Spleen (tissue), 11 donors: ENCODE results near the gene HOXD10. TPM values are rescaled to one million over a fixed set of nuclear protein-coding genes. Genes with fewer than 3 reads are reported as not detected.

ENCODE experiments used
- DNase-seq: peaks from one replicate; pipeline ENCODE4 v3.0.0-alpha.2; 2020
- H3K27ac ChIP-seq, 8 donors: fragments of 200-600 bp; sonication (generic) in 7 of 8; 1 replicate in 4 of 8; 2 replicates in 4 of 8; pipeline versions ENCODE4 v1.5.0 to v1.8.0; 2016 to 2021; ENCODE audit warnings: inconsistent platforms in 4 of 8, mild to moderate bottlenecking in 4 of 8, moderate library complexity in 1 of 8
- H3K27me3 ChIP-seq, 7 donors: fragments of 200-600 bp; sonication (generic) in 6 of 7; replicated peaks in 1 of 7; 1 replicate in 4 of 7; 2 replicates in 3 of 7; pipeline versions ENCODE4 v1.5.0 to v1.8.0; 2016 to 2021; ENCODE audit warnings: inconsistent platforms in 3 of 7, mild to moderate bottlenecking in 1 of 7
- H3K36me3 ChIP-seq, 6 donors: fragments of 200-600 bp; sonication (generic) in 5 of 6; 1 replicate in 4 of 6; 2 replicates in 2 of 6; pipeline versions ENCODE4 v1.5.0 to v1.8.0; 2016 to 2021; ENCODE audit warnings: inconsistent platforms in 2 of 6
- H3K4me1 ChIP-seq, 6 donors: fragments of 200-600 bp; sonication (generic) in 5 of 6; 1 replicate in 3 of 6; 2 replicates in 3 of 6; pipeline versions ENCODE4 v1.5.0 to v1.8.0; 2016 to 2021; ENCODE audit warnings: inconsistent platforms in 3 of 6
- H3K4me3 ChIP-seq, 8 donors: fragments of 200-600 bp; sonication (generic) in 7 of 8; 1 replicate in 4 of 8; 2 replicates in 4 of 8; pipeline versions ENCODE4 v1.5.0 to v1.8.0; 2016 to 2021; ENCODE audit warnings: inconsistent platforms in 4 of 8, mild to moderate bottlenecking in 4 of 8, moderate library complexity in 2 of 8
- H3K9me3 ChIP-seq, 8 donors: fragments of 200-600 bp; sonication (generic) in 7 of 8; 1 replicate in 4 of 8; 2 replicates in 4 of 8; pipeline versions ENCODE4 v1.5.0 to v1.8.0; 2016 to 2021; ENCODE audit warnings: inconsistent platforms in 4 of 8
- POLR2A ChIP-seq, 3 donors: fragments of 450-650 bp; IDR thresholded peaks; one replicate each; pipeline ENCODE4 v1.5.1; 2017; ENCODE audit warnings: antibody characterized with exemption in 3 of 3, mild to moderate bottlenecking in 1 of 3
- POLR2AphosphoS5 ChIP-seq, 3 donors: sonication (generic); formaldehyde crosslinking; IDR thresholded peaks; one replicate each; pipeline ENCODE4 v1.5.1; 2017; ENCODE audit warnings: antibody characterized with exemption in 3 of 3
- WGBS, 5 donors: extraction: QIAGEN DNeasy Blood & Tissue Kit in 3 of 5; methylation state at CpG; one replicate each; pipeline versions ENCODE4 v1.1.5 to v1.1.7; 2013 to 2018; 5-methylcytosine and 5-hydroxymethylcytosine counted together
- intact Hi-C: fragments of 100-400 bp; cut with DNase I; formaldehyde crosslinking; loops from one replicate; pipeline ENCODE4 v1.15.0; 2023; ENCODE audit warnings: low total_unique reads
- polyA plus RNA-seq, 3 donors: library from polyadenylated mRNA; stranded (reverse); fragments of 200-250 nt; gene quantifications; one replicate each; pipeline ENCODE4 v1.2.1, GENCODE V29; 2013
- total RNA-seq, 7 donors: library from RNA; depleted of rRNA in 3 of 7; stranded (reverse); fragments of >200 nt in 3 of 7; fragmentation: NEBNext Ultra II Directional in 4 of 7; extraction: Animal tissue kit (Norgen Biotek cat#: 25700) in 4 of 7; gene quantifications; one replicate each; pipeline versions ENCODE4 v1.1.0 to v1.2.1, GENCODE V29; 2016 to 2021
- TF ChIP-seq, protein P1 (sequence below), 11 experiments: fragments of 200-600 bp in 7 of 11; fragments of 450-650 bp in 4 of 11; sonication (generic) in 4 of 11; IDR thresholded peaks in 8 of 11; conservative IDR thresholded peaks in 3 of 11; 1 replicate in 7 of 11; 2 replicates in 4 of 11; pipeline versions ENCODE4 v1.4.0 to v1.8.0; 2016 to 2021; ENCODE audit warnings: antibody characterized with exemption in 11 of 11, inconsistent platforms in 4 of 11, mild to moderate bottlenecking in 1 of 11
- donor health status: healthy with polysubstance abuse.
- donor health status: DM: no; HTN: no; CAD: no; lungs with moderate emphysema.
- donor health status: DM: no; HTN: no; CAD: no.
- donor health status: Bipolar disorder and iron deficiency.
- donor health status: healthy.
- donor health status: DM: no; HTN: no; CAD: no.
- donor health status: DM: yes; HTN: yes; CAD: no.

HOXD10 gene
- total and polyA plus RNA-seq, 10 donors = 0.06 TPM; not detected in 9

DNA sequence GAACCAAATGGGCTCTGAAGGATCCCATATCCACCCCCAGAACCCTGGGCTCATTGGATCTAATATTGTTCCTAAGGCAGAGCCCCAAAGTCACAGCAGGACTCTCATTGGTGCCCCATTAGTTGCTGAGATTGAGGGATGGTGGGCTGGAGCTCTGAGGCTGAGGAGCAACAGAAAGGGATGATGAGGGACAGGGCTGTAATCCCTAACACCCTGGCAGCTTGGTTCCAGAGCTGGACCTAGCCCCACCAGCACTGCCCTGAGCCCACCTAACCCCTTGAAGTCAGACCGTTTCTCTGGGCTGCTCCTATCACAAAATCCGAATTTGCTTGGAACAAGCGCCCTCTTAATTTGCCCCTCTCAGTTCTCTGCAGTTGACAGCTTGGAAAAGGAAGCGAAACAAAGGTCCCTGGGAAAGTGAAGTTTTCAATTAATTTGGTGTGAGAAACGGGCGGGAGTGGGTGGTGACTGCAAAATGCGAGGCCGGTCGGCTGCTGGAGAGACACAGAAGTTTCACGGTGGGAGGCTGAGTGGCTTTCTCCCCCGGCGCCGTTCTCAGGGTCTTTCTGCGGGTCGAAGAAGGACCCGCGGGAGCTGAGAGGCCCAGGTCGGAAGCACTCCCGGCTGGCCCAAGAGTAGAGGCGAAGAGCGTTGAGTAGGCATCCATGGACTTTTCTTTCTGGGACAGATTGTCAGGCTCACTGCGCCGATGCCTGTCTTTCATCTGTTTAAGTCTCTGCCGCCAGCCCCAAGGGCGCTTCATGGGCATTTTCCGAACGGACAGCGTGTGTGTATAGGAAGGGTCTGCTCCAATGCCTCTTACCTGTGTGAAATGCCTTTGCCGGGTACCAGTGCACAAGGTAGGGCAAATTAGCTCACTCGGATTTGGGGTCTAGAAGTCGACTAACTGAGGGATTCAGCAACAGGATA, 25.0 kb upstream of the HOXD10 start:
- Histone ChIP-seq H3K9me3 (no peaks in the 10 kb centered on the region), H3K27me3 (peaks cover 27 to 100% (median 100%) of the 10 kb centered on the region in 7 donors), H3K4me1 (peaks cover 13 to 43% (median 32%) of the 10 kb centered on the region in 6 donors), H3K36me3 (no peaks in the 10 kb centered on the region), H3K4me3 (peak overlapping the region in 1 of 8 donors; percentile 33), H3K27ac (no peak overlapping the region)
- 6 to 12% (median 7%) methylated on average over 31 of the region's 31 CpGs for WGBS, 5 donors
- no peak for DNase-seq
- intact Hi-C loops = no loop called here
- TF ChIP-seq POLR2AphosphoS5 (IDR thresholded peaks at IDR 0.05) (no peak), POLR2A (IDR thresholded peaks at IDR 0.05) (no peak)
- TF ChIP-seq, protein P1, sequence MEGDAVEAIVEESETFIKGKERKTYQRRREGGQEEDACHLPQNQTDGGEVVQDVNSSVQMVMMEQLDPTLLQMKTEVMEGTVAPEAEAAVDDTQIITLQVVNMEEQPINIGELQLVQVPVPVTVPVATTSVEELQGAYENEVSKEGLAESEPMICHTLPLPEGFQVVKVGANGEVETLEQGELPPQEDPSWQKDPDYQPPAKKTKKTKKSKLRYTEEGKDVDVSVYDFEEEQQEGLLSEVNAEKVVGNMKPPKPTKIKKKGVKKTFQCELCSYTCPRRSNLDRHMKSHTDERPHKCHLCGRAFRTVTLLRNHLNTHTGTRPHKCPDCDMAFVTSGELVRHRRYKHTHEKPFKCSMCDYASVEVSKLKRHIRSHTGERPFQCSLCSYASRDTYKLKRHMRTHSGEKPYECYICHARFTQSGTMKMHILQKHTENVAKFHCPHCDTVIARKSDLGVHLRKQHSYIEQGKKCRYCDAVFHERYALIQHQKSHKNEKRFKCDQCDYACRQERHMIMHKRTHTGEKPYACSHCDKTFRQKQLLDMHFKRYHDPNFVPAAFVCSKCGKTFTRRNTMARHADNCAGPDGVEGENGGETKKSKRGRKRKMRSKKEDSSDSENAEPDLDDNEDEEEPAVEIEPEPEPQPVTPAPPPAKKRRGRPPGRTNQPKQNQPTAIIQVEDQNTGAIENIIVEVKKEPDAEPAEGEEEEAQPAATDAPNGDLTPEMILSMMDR (IDR thresholded peaks at IDR 0.05 in 8 of 11, conservative IDR thresholded peaks at IDR 0.05 in 3 of 11) = no peak

DNA sequence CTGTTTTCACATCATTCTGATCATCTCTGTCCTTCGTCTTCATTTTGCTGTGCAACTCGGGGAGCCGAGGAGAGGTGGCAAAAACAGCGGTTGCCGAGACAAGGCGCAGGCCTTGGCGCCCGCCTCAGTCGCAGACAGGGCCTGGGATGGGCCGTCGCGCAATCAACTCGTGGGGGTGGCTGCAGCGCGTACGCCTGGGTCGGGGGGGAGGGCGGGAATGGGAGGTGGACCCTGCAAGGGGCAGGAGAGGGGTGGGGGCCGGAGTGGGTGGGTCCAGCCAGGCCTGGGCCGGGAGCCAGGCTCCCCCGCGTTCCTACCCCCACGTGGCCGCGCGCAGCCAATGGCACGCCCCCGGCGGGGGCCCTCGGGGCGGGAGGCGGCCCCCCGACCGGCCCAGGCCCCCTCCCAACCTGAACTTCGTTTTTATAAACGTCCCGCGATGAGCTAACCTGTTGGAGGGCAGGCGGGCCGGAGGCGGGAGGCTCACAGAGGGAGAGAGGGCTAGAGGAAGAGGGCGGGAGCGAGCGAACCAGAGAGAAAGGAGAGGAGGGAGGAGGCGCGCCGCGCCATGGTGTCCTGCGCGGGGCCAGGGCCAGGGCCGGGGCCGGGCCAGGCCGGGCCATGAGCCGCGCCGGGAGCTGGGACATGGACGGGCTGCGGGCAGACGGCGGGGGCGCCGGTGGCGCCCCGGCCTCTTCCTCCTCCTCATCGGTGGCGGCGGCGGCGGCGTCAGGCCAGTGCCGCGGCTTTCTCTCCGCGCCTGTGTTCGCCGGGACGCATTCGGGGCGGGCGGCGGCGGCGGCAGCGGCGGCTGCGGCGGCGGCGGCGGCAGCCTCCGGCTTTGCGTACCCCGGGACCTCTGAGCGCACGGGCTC, 24.1 kb upstream of the HOXD10 start, which contains the start of gene HOXD13:
TSS of gene HOXD13 (plus strand) at position 452 of the 875 bp plus-strand sequence. CDS start at position 622, 170 bp downstream.
- no peak for TF ChIP-seq POLR2A (IDR thresholded peaks at IDR 0.05)
- TF ChIP-seq, protein P1 (IDR thresholded peaks at IDR 0.05 in 8 of 11, conservative IDR thresholded peaks at IDR 0.05 in 3 of 11) = no peak
- TF ChIP-seq POLR2AphosphoS5 (IDR thresholded peaks at IDR 0.05) = no peak
- Histone ChIP-seq H3K9me3 (no peaks in the 10 kb centered on the region), H3K27me3 (peaks cover 27 to 100% (median 100%) of the 10 kb centered on the region in 7 donors), H3K36me3 (no peaks in the 10 kb centered on the region), H3K4me3 (peak within 1 kb of the TSS in 7 of 8 donors; percentile 2 to 60 (median 29)), H3K4me1 (peaks cover 18 to 52% (median 41%) of the 10 kb centered on the region in 6 donors), H3K27ac (no peak within 1 kb of the TSS)
- 3 to 9% (median 4%) methylated on average over 21 to 95 of the region's 95 CpGs for WGBS, 5 donors
- intact Hi-C loops = no loop called here
- no peak for DNase-seq

DNA sequence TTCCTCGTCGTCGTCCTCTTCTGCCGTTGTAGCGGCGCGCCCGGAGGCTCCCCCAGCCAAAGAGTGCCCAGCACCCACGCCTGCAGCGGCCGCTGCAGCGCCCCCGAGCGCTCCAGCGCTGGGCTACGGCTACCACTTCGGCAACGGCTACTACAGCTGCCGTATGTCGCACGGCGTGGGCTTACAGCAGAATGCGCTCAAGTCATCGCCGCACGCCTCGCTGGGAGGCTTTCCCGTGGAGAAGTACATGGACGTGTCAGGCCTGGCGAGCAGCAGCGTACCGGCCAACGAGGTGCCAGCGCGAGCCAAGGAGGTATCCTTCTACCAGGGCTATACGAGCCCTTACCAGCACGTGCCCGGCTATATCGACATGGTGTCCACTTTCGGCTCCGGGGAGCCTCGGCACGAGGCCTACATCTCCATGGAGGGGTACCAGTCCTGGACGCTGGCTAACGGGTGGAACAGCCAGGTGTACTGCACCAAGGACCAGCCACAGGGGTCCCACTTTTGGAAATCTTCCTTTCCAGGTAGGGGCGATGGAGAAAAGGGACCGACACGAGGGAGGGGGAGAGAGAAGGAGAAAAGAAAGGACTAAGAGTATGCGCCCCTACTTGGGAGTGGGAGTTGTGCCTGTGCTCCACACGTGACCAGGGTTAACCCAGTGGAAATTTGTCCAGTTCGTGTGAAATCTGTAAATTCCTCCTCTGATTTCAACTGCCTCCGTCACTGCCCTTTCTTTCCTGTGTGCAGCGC, 23.3 kb upstream of the HOXD10 start:
- DNase-seq = no peak

More for the DNA sequence above, 23.3 kb upstream of the HOXD10 start:
- Histone ChIP-seq H3K4me3 (peak overlapping the region in 7 of 8 donors; percentile 2 to 60 (median 29)), H3K27me3 (peaks cover 32 to 100% (median 100%) of the 10 kb centered on the region in 7 donors), H3K27ac (no peak overlapping the region), H3K9me3 (no peaks in the 10 kb centered on the region), H3K4me1 (peaks cover 12 to 51% (median 42%) of the 10 kb centered on the region in 6 donors), H3K36me3 (no peaks in the 10 kb centered on the region)
- 3 to 10% (median 6%) methylated on average over 45 to 53 of the region's 53 CpGs for WGBS, 5 donors
- intact Hi-C loops = no loop called here
- TF ChIP-seq, protein P1 (IDR thresholded peaks at IDR 0.05 in 8 of 11, conservative IDR thresholded peaks at IDR 0.05 in 3 of 11) = no peak
- TF ChIP-seq POLR2A (IDR thresholded peaks at IDR 0.05) (no peak), POLR2AphosphoS5 (IDR thresholded peaks at IDR 0.05) (no peak)
